HG02571 (cell line): ENCODE data around the gene PRKRIP1.
"Not testable (repeated sequence)": the region's sequence is repeated elsewhere in the genome, so short reads cannot be mapped to it uniquely, and the experiment has no call there.

ENCODE experiments used
- ATAC-seq: cut with Tn5 transposase; IDR thresholded peaks from one replicate; pipeline ENCODE4 v1.9.1; 2021; ENCODE audit warnings: mild to moderate bottlenecking, moderate library complexity; ENCODE audit not compliant: unreplicated experiment

The PRKRIP1 gene

GRCh38 chr7:102474736-102475435 lies 78.7 kb downstream of the PRKRIP1 start:
- not testable (repeated sequence) for ATAC-seq
